Body of pancreas (tissue), 4 donors: ENCODE measurements around the gene EYS.

Source experiments
- POLR2A ChIP-seq, 3 donors: fragments of 450-650 bp; IDR thresholded peaks; one replicate each; pipeline ENCODE4 v1.6.1; 2016; ENCODE audit warnings: antibody characterized with exemption in 3 of 3, mild to moderate bottlenecking in 2 of 3
- TF ChIP-seq, protein P1 (sequence below), 7 experiments: fragments of 450-650 bp in 4 of 7; fragments of 200-600 bp in 3 of 7; sonication (generic) in 3 of 7; IDR thresholded peaks; one replicate each; pipeline ENCODE4 v1.5.1; 2016 to 2019; ENCODE audit warnings: antibody characterized with exemption in 7 of 7

DNA sequence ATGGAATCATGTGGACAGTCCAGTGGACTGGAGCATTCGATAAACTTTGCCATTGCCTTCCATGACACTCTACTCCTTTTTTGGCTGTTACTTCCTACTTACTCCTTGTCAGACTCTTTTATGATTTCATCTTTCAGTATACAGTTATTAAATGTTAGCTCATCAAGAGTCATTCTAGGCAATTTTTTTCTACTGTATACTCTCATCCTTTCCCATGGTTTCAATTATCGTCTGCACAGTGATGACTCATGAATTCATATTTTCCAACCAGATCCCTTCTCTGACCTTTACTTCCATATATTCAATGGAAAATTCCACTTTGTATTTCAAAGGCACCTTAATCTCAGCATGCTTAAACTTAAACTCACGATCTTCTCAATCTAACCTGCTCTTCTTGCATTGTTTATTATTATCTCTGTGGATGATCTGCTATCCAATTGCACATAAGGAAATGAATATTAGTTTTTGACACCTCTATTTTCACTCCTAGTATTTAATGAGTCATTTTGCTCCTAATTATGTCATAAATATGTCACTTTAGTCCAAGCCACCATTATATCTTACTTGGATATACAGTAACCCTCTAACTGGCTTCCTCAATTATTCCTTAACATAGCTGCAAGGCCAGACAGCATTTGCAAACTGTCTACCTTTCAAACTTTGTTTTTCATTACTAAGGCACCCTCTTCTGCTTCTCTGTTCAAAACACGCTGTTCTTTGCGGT, 1643.9 kb downstream of the EYS start:
- TF ChIP-seq, protein P1, sequence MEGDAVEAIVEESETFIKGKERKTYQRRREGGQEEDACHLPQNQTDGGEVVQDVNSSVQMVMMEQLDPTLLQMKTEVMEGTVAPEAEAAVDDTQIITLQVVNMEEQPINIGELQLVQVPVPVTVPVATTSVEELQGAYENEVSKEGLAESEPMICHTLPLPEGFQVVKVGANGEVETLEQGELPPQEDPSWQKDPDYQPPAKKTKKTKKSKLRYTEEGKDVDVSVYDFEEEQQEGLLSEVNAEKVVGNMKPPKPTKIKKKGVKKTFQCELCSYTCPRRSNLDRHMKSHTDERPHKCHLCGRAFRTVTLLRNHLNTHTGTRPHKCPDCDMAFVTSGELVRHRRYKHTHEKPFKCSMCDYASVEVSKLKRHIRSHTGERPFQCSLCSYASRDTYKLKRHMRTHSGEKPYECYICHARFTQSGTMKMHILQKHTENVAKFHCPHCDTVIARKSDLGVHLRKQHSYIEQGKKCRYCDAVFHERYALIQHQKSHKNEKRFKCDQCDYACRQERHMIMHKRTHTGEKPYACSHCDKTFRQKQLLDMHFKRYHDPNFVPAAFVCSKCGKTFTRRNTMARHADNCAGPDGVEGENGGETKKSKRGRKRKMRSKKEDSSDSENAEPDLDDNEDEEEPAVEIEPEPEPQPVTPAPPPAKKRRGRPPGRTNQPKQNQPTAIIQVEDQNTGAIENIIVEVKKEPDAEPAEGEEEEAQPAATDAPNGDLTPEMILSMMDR (IDR thresholded peaks at IDR 0.05) = no peak
- no peak for TF ChIP-seq POLR2A (IDR thresholded peaks at IDR 0.05)
